WI38 (cell line): ENCODE data around the gene USP40.

Experiments
- H3K4me3 ChIP-seq: 2 replicates; pipeline ENCODE4 v1.5.1; 2011; ENCODE audit warnings: low read depth, mild to moderate bottlenecking, control low read depth, low read length
- TF ChIP-seq, protein P1 (sequence below): IDR thresholded peaks from 2 replicates; pipeline ENCODE4 v1.5.1; 2012; ENCODE audit warnings: low read depth, mild to moderate bottlenecking, control low read depth, low read length

USP40 gene

DNA sequence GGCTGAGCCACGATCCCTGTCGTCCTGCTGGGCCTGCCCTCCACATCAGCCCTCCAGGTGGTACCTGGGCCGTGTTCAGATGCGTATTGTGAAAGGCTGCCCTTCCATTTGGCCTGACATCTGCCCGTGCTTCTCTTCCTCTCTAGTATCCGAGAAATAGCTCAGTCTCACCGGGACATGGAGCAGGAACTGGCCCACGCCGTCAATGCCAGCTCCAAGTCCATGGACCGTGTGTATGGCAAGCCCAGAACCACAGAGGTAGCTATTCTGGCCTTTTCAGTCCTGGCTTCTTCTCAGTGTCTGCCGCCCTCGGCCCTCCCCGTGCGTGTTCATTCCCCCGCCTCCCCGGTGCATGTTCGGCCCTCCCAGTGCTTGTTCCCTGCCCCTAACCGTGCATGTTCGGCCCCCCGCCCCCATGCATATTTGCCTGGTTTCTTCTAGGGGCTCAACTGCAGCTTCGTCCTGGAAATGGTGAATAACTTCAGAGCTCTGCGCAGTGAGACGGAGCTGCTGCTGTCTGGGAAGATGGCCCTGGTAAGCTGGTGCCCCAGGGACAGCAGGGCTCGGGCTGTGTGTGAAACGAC lies 104.3 kb downstream of the USP40 start:
- H3K4me3 ChIP-seq = no peak overlapping the region
- TF ChIP-seq, protein P1, sequence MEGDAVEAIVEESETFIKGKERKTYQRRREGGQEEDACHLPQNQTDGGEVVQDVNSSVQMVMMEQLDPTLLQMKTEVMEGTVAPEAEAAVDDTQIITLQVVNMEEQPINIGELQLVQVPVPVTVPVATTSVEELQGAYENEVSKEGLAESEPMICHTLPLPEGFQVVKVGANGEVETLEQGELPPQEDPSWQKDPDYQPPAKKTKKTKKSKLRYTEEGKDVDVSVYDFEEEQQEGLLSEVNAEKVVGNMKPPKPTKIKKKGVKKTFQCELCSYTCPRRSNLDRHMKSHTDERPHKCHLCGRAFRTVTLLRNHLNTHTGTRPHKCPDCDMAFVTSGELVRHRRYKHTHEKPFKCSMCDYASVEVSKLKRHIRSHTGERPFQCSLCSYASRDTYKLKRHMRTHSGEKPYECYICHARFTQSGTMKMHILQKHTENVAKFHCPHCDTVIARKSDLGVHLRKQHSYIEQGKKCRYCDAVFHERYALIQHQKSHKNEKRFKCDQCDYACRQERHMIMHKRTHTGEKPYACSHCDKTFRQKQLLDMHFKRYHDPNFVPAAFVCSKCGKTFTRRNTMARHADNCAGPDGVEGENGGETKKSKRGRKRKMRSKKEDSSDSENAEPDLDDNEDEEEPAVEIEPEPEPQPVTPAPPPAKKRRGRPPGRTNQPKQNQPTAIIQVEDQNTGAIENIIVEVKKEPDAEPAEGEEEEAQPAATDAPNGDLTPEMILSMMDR = no peak

DNA sequence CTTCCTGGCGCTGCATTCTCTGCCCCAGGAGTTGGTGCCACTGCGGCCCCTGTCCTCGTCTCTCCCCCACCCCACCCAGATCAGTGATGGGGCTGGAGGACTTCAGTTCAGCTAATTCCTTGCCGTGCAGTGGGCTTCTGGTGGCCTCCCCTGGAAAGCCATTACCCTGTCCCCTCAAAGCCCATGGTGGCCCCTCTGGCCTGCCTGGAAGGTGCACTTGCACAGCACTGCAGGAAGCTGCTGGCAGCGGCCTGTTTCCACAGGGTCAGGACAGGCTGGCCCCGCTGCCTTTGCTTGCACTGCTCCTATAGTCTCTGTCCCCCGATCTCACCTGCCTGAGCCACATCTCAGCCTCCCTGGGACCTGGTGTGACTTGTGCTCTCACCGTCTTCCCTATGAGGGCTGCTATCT lies 105.1 kb downstream of the USP40 start:
- TF ChIP-seq, protein P1 = no peak
- no peak overlapping the region for H3K4me3 ChIP-seq

DNA sequence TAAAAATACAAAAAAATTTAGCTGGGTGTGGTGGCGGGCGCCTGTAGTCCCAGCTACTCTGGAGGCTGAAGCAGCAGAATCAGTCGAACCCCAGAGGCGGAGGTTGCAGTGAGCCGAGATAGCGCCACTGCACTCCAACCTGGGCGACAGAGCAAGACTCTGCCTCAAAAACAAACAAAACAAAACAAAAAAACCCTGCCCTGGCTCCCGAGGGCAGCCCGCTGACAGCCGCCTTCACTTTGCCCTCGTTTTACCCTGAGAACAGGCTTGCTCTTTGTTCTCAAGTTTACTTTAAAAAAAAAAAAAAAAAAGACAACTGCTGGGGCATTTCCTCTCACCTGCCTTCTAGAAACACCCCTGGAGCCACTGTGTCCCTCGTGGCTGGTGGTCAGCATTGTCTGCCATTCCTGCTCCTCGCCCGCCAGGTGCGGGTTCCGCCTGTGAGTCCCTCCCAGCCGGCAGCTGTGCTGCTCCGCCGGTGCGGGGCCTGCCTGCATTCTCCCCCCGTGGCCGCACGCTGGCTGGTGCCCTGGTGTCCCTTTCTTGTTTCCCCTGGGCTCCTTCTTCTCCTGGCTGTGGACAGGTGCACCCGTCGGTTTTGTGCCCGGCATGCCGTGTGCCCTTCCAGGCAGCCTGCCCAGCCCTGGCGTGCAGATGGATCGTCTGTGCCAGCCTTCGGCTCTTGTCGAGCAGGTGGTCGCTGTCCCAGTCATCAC lies 105.7 kb downstream of the USP40 start:
- TF ChIP-seq, protein P1 = no peak
- H3K4me3 ChIP-seq = no peak overlapping the region

DNA sequence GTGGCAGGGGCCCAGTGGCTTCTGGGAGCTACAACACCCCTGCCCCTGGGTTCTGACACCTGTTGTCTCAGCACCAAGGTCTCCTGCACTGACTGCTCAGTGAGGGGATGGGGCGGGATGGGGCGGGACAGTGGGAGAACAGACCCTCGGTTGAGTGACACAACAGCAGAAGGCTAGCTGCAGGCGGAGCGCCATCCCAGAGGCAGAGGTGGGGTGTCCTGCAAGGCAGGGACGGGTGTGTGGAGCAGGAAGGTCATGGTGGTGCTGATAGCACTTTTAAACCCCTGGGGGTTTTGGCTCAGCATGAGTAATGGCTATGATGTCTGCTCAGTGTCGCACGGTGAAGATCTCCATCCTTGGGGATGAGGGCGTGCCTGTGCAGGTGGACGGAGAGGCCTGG lies 107.2 kb downstream of the USP40 start:
- no peak overlapping the region for H3K4me3 ChIP-seq

DNA sequence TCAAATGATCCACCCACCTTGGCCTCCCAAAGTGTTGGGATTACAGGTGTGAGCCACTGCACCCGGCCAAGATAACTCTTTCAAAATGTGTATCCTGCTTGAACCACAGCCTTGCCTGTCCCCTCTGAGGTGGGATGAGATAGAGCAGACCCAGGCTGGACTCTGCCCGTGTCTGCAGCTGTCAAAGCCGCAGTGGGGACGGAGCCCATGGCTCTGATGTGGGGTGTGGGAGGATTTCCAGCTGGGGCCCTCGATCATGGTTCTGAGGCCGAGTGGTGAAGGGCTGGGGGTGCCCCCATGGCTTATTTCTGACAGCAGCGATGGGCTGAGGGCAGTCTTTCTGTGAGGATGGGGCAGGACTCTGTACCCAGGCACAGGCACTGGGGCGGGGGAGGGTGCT lies 107.8 kb downstream of the USP40 start:
- TF ChIP-seq, protein P1 = no peak

More for the DNA sequence above, 107.2 kb downstream of the USP40 start:
- TF ChIP-seq, protein P1 = no peak

DNA sequence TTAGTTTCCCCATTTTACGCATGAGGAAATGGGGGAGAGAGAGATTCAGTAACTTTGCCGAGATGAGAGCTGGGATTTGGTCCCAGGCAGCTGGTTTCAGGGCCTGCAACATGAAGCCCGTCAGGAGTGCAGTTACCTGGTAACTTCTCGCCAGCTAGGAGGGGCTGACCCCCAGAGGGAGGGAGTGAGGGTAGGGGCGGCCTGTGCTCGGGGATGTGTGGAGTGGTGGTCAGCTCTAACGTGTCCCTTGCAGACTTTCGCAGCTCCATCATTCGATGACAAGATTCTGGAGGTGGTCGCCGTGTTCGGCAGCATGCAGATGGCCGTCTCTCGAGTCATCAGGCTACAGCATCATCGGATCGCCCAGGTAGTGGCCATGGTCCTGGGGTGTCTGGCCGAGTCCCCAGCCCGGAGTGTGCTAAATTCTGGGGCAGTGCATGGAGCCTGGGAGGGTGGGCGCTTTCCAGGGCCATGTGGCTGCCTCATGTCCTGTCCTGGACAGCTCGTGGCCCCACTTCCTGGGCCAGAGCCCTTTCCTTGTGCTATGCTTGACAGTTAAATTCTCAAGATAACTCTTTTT lies 108.5 kb downstream of the USP40 start:
- no peak overlapping the region for H3K4me3 ChIP-seq

More for the DNA sequence above, 107.8 kb downstream of the USP40 start:
- H3K4me3 ChIP-seq = no peak overlapping the region

More for the DNA sequence above, 108.5 kb downstream of the USP40 start:
- TF ChIP-seq, protein P1 = no peak
